ENCODE measurements around the gene SPG7.
"Not testable (repeated sequence)": the region's sequence is repeated elsewhere in the genome, so short reads cannot be mapped to it uniquely, and the experiment has no call there.

The SPG7 gene

GRCh38 chr16:89570342-89570923, 62.2 kb downstream of the SPG7 start:
- Histone ChIP-seq H3K36me3 (no peaks in the 10 kb centered on the region), H3K9me3 (no peaks in the 10 kb centered on the region), H3K4me3 (ENCODE audit: low read depth, low read length) (no peak overlapping the region), H3K4me1 (peaks cover 10% of the 10 kb centered on the region), H3K27me3 (no peaks in the 10 kb centered on the region)
- DNase-seq: peak; percentile 9
- TF ChIP-seq, protein P1, sequence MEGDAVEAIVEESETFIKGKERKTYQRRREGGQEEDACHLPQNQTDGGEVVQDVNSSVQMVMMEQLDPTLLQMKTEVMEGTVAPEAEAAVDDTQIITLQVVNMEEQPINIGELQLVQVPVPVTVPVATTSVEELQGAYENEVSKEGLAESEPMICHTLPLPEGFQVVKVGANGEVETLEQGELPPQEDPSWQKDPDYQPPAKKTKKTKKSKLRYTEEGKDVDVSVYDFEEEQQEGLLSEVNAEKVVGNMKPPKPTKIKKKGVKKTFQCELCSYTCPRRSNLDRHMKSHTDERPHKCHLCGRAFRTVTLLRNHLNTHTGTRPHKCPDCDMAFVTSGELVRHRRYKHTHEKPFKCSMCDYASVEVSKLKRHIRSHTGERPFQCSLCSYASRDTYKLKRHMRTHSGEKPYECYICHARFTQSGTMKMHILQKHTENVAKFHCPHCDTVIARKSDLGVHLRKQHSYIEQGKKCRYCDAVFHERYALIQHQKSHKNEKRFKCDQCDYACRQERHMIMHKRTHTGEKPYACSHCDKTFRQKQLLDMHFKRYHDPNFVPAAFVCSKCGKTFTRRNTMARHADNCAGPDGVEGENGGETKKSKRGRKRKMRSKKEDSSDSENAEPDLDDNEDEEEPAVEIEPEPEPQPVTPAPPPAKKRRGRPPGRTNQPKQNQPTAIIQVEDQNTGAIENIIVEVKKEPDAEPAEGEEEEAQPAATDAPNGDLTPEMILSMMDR (IDR thresholded peaks at IDR 0.05; ENCODE audit: low read depth, low read length): no peak

- not testable (repeated sequence) for H3K27me3 ChIP-seq; H3K4me1 ChIP-seq; H3K4me3 ChIP-seq (ENCODE audit: low read depth, low read length); H3K9me3 ChIP-seq; H3K36me3 ChIP-seq; DNase-seq
Measured at GRCh38 chr16:89570983-89571598, 62.9 kb downstream of the SPG7 start.

DNA sequence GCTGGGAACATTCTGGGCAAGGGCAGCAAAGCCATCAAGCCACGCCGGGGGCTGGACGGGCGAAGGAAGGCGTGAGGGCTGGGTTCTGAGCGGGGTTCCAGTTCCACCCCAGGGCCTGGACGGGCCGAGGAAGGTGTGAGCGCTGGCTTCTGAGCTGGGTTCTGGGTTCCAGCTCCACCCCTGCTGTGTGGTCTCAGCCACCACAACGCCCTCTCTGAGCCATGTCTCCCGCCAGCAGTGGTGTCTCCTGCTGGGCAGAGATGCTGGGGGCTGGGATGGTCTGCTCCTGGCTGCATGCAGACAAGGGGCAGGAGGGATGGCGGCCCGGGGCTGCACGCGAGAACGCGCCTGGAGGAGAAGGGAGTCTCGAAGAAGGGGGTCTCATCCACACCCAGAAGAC, 63.4 kb downstream of the SPG7 start:
- TF ChIP-seq, protein P1 (IDR thresholded peaks at IDR 0.05; ENCODE audit: low read depth, low read length): no peak
- Histone ChIP-seq H3K27me3 (peaks cover 10% of the 10 kb centered on the region), H3K36me3 (no peaks in the 10 kb centered on the region), H3K4me3 (ENCODE audit: low read depth, low read length) (no peak overlapping the region), H3K9me3 (no peaks in the 10 kb centered on the region; the same call in 1 of the 2 replicates), H3K4me1 (peaks cover 3% of the 10 kb centered on the region; the same call in 1 of the 2 replicates)
- peak; percentile 17 for DNase-seq

GRCh38 chr16:89572073-89572484, 63.9 kb downstream of the SPG7 start:
- no peak for DNase-seq
- no peaks in the 10 kb centered on the region; the same call in 1 of the 2 replicates for H3K9me3 ChIP-seq
- H3K27me3 ChIP-seq: peaks cover 10% of the 10 kb centered on the region
- H3K4me3 ChIP-seq (ENCODE audit: low read depth, low read length): no peak overlapping the region
- no peaks in the 10 kb centered on the region for H3K36me3 ChIP-seq
- TF ChIP-seq, protein P1 (IDR thresholded peaks at IDR 0.05; ENCODE audit: low read depth, low read length): no peak
- H3K4me1 ChIP-seq: peaks cover 3% of the 10 kb centered on the region; the same call in 1 of the 2 replicates

DNA sequence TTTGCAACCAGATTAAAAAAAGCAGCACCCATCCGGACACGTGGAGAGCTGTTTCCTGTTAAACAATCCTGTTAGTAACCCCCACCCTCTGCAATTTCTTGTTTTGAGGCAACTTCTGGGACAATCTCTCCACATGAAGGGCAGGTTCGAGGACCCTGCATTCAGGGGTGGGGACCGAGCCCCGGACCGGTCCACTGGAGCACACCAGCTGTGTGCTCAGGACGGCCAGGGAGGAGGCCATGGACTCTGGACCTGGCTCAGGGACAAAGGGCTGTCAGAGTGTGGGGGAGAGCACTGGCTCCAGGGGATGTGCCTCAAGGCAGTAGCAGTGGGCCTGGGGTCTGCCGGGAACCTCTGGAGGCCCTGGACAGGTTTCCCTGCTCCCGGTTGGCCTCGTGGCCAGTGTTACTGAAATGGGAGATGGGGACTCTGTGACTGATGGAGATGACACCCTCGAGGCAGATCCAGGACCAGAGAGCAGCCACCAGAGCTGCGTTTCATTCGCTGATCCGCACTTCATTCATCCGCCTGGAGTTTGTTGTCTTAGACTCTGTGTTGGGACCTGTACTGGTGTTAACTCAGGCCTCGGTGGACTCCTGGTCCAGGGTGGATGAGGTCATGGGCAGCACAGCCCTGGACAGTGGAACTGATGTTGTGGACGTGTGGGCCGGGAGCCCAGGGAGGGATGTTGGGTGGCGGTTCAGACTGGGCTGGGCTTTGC, 64.4 kb downstream of the SPG7 start:
- peak; percentile 10 for DNase-seq
- Histone ChIP-seq H3K9me3 (no peaks in the 10 kb centered on the region; the same call in 1 of the 2 replicates), H3K4me3 (ENCODE audit: low read depth, low read length) (no peak overlapping the region), H3K4me1 (peaks cover 3% of the 10 kb centered on the region; the same call in 1 of the 2 replicates), H3K27me3 (peaks cover 10% of the 10 kb centered on the region), H3K36me3 (no peaks in the 10 kb centered on the region)
- TF ChIP-seq, protein P1 (IDR thresholded peaks at IDR 0.05; ENCODE audit: low read depth, low read length): no peak

- Histone ChIP-seq H3K9me3 (no peaks in the 10 kb centered on the region; the same call in 1 of the 2 replicates), H3K36me3 (no peaks in the 10 kb centered on the region), H3K4me3 (ENCODE audit: low read depth, low read length) (no peak overlapping the region), H3K27me3 (peaks cover 10% of the 10 kb centered on the region), H3K4me1 (peaks cover 3% of the 10 kb centered on the region; the same call in 1 of the 2 replicates)
- TF ChIP-seq, protein P1 (IDR thresholded peaks at IDR 0.05; ENCODE audit: low read depth, low read length): no peak
- DNase-seq: peak; percentile 54
Measured at GRCh38 chr16:89573826-89574680, 65.8 kb downstream of the SPG7 start.

Measured in BE2C (cell line).